Upper lobe of right lung (tissue), 1 donor: ENCODE data around the gene SYT6. TPM values are rescaled to one million over a fixed set of nuclear protein-coding genes. Genes with fewer than 3 reads are reported as not detected.

Experiments
- ATAC-seq: fragments of 200-7000 bp; cut with Tn5 transposase; one replicate; pipeline ENCODE4 v1.9.1; 2020; ENCODE audit warnings: mild to moderate bottlenecking, moderate library complexity
- DNase-seq: peaks from one replicate; pipeline ENCODE4 v3.0.0-alpha.2; 2020
- H3K27ac ChIP-seq: fragments of 200-600 bp; one replicate; pipeline ENCODE4 v1.8.0; 2022
- H3K27me3 ChIP-seq: fragments of 200-600 bp; one replicate; pipeline ENCODE4 v1.8.0; 2022; ENCODE audit warnings: mild to moderate bottlenecking
- H3K36me3 ChIP-seq: fragments of 200-600 bp; one replicate; pipeline ENCODE4 v1.8.0; 2022
- H3K4me1 ChIP-seq: fragments of 200-600 bp; one replicate; pipeline ENCODE4 v1.8.0; 2022
- H3K4me3 ChIP-seq: fragments of 200-600 bp; one replicate; pipeline ENCODE4 v1.8.0; 2022; ENCODE audit warnings: mild to moderate bottlenecking
- H3K9me3 ChIP-seq: fragments of 200-600 bp; one replicate; pipeline ENCODE4 v1.8.0; 2022
- CTCF ChIP-seq: fragments of 200-600 bp; IDR thresholded peaks from one replicate; pipeline ENCODE4 v1.8.0; 2022; ENCODE audit warnings: antibody characterized with exemption
- intact Hi-C: fragments of 100-400 bp; cut with DNase I; formaldehyde crosslinking; loops from one replicate; pipeline ENCODE4 v1.11.0; 2022
- total RNA-seq: library from RNA; stranded (reverse); fragmentation: NEBNext Ultra II Directional; extraction: Animal tissue kit (Norgen Biotek cat#: 25700); gene quantifications from one replicate; pipeline ENCODE4 v1.2.1, GENCODE V29; 2021
- donor health status: DM: no; HTN: yes; CAD: no; lungs with severe emphysema.

The SYT6 gene
- total RNA-seq, 1 donor from 2014 or later, result not detected

GRCh38 chr1:114157275-114157660, 3.6 kb upstream of the SYT6 start:
- Histone ChIP-seq H3K9me3 (no peaks in the 10 kb centered on the region), H3K4me1 (peaks cover 27% of the 10 kb centered on the region), H3K27ac (no peak overlapping the region), H3K36me3 (no peaks in the 10 kb centered on the region), H3K27me3 (peaks cover 60% of the 10 kb centered on the region), H3K4me3 (no peak overlapping the region)
- no peak for TF ChIP-seq CTCF
- intact Hi-C loops, result no loop called here
- DNase-seq (no peak), ATAC-seq (no peak)

GRCh38 chr1:114156538-114157274, 3.0 kb upstream of the SYT6 start:
- TF ChIP-seq CTCF, result no peak
- intact Hi-C loops, result no loop called here
- Histone ChIP-seq H3K27ac (no peak overlapping the region), H3K36me3 (no peaks in the 10 kb centered on the region), H3K27me3 (peaks cover 65% of the 10 kb centered on the region), H3K9me3 (no peaks in the 10 kb centered on the region), H3K4me1 (peaks cover 30% of the 10 kb centered on the region), H3K4me3 (no peak overlapping the region)
- DNase-seq, result no peak
- ATAC-seq, result no peak

DNA sequence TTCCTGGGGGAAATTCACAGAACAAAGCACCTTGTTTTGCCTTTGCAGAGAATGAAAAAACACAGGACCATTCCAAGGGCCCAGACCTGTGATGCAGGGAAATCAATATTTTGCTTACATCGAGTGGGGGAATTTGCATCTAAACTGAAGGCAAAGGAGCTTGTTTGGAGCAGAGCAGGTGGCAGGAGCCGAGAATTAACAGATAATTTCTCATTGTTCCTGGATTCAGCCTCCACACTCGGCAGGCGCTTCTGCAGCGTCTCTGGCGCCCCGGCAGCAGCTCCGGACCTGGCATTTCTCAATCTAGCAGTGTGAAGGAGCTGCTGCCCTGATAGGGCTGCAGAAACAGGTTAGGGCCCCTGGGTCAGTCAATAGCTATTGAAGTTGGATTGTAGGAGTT, 2.0 kb upstream of the SYT6 start:
- Histone ChIP-seq H3K4me3 (no peak overlapping the region), H3K9me3 (no peaks in the 10 kb centered on the region), H3K27ac (no peak overlapping the region), H3K27me3 (peaks cover 67% of the 10 kb centered on the region), H3K36me3 (no peaks in the 10 kb centered on the region), H3K4me1 (peaks cover 30% of the 10 kb centered on the region)
- no peak for TF ChIP-seq CTCF
- intact Hi-C loops, result no loop called here
- DNase-seq (no peak), ATAC-seq (no peak)

- Histone ChIP-seq H3K4me1 (peaks cover 30% of the 10 kb centered on the region), H3K27me3 (peaks cover 70% of the 10 kb centered on the region), H3K9me3 (no peaks in the 10 kb centered on the region), H3K4me3 (no peak overlapping the region), H3K36me3 (no peaks in the 10 kb centered on the region), H3K27ac (no peak overlapping the region)
- TF ChIP-seq CTCF, result no peak
- ATAC-seq (no peak), DNase-seq (no peak)
- intact Hi-C loops, result no loop called here
Measured at GRCh38 chr1:114154963-114155322, 1.3 kb upstream of the SYT6 start.

- Histone ChIP-seq H3K36me3 (no peaks in the 10 kb centered on the region), H3K27me3 (peaks cover 76% of the 10 kb centered on the region), H3K27ac (no peak overlapping the region), H3K4me1 (peaks cover 30% of the 10 kb centered on the region), H3K4me3 (no peak overlapping the region), H3K9me3 (no peaks in the 10 kb centered on the region)
- intact Hi-C loops, result no loop called here
- no peak for TF ChIP-seq CTCF
- DNase-seq (no peak), ATAC-seq (no peak)
Measured at GRCh38 chr1:114154146-114154962, 685 bp upstream of the SYT6 start.
